Hepatocyte (in vitro differentiated cells): ENCODE measurements around the gene AGBL4.

Source experiments
- CTCF ChIP-seq: fragments of 200-600 bp; sonication (generic); IDR thresholded peaks from 2 replicates; pipeline ENCODE4 v1.5.1; 2016; ENCODE audit warnings: antibody characterized with exemption, mild to moderate bottlenecking; ENCODE audit not compliant: poor library complexity
- EZH2 ChIP-seq: fragments of 200-600 bp; sonication (generic); IDR thresholded peaks from 2 replicates; pipeline ENCODE4 v1.6.1; 2016; ENCODE audit warnings: antibody characterized with exemption, mild to moderate bottlenecking, borderline replicate concordance

- TF ChIP-seq CTCF = no peak
- TF ChIP-seq EZH2 = no peak
Measured at GRCh38 chr1:48917070-48917454, 1106.7 kb downstream of the AGBL4 start.
